Prostate gland (tissue), 2 donors: ENCODE results near the gene MRPL14.

Source experiments
- POLR2AphosphoS5 ChIP-seq: sonication (generic); formaldehyde crosslinking; IDR thresholded peaks from one replicate; pipeline ENCODE4 v1.6.1; 2017; ENCODE audit warnings: antibody characterized with exemption
- TF ChIP-seq, protein P1 (sequence below), 4 experiments: fragments of 200-600 bp in 2 of 4; fragments of 450-650 bp in 2 of 4; sonication (generic) in 2 of 4; IDR thresholded peaks; 1 replicate in 3 of 4; 2 replicates in 1 of 4; pipeline ENCODE4 v1.5.1; 2016 to 2019; ENCODE audit warnings: antibody characterized with exemption in 4 of 4, mild to moderate bottlenecking in 2 of 4, moderate library complexity in 2 of 4

DNA sequence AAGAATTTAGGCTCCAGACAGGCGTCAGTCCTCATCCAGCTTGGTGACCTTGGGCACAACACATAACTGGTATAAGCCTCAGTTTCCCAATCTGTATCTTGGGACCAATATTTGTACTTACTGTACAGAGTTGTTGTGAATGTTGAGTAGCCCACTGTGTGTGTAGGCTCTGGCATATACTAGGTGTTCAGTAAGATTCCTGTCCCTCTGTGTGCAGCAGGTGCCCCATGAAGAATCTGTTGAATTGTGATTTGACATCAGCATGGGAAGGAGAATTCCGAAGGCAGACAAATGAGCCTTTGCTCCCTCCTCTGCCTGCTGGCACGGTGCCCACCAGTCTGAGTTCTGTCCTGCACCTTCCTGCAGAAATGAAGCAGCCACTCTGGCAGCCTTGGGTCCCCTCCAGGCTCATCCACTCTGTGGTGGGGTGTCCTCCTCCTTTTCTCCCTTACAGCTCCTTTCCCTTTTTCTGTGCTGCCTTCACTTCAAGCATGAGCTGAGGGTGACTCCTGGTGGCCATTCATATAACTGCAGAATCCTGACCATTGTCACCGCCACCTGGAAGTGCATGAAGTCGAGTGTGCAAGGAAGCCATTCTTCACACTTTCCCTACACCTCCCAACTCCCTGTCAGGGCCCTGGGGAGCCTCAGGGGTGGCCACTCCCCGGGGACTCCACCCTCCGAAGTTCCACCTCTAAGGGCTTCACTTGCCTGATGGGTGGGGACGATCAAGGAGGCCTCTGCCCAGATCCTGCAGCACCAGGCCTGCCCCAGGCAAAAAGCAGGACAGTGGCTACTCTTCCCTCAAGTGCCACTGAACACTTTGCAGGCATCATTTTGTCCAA is 48.2 kb downstream of the MRPL14 start:
- TF ChIP-seq, protein P1, sequence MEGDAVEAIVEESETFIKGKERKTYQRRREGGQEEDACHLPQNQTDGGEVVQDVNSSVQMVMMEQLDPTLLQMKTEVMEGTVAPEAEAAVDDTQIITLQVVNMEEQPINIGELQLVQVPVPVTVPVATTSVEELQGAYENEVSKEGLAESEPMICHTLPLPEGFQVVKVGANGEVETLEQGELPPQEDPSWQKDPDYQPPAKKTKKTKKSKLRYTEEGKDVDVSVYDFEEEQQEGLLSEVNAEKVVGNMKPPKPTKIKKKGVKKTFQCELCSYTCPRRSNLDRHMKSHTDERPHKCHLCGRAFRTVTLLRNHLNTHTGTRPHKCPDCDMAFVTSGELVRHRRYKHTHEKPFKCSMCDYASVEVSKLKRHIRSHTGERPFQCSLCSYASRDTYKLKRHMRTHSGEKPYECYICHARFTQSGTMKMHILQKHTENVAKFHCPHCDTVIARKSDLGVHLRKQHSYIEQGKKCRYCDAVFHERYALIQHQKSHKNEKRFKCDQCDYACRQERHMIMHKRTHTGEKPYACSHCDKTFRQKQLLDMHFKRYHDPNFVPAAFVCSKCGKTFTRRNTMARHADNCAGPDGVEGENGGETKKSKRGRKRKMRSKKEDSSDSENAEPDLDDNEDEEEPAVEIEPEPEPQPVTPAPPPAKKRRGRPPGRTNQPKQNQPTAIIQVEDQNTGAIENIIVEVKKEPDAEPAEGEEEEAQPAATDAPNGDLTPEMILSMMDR (IDR thresholded peaks at IDR 0.05) = peak; percentile 81 to 98 (median 92)
- TF ChIP-seq POLR2AphosphoS5 = peak; percentile 66
